GM21423 (cell line): Measurements from ENCODE around the gene CCDC80.
"Not testable (repeated sequence)": the region's sequence is repeated elsewhere in the genome, so short reads cannot be mapped to it uniquely, and the experiment has no call there.

Source experiments
- ATAC-seq: cut with Tn5 transposase; IDR thresholded peaks from one replicate; pipeline ENCODE4 v1.9.1; 2021; ENCODE audit warnings: mild to moderate bottlenecking, moderate library complexity; ENCODE audit not compliant: unreplicated experiment

The CCDC80 gene

GRCh38 chr3:112667599-112667998, 26.7 kb upstream of the CCDC80 start:
- ATAC-seq, result no peak

GRCh38 chr3:112665009-112665408, 24.1 kb upstream of the CCDC80 start:
- ATAC-seq, result not testable (repeated sequence)

DNA sequence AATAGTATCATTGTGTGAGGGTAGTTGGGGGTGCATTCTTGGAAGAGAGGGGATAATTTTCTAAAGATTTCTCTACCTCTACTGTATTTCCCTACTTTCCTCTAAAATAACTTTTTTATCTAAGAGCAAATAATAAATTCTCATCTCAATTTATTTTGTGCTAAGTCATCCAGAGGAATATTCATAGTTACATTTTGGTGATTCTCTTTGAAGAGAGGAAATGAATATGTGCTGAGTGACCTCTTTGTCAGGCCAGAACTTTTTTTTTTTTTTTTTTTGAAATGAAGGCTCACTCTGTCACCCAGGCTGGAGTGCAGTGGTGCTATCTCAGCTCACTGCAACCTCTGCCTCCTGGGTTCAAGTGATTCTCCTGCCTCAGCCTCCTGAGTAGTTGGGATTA, 15.1 kb upstream of the CCDC80 start:
- no peak for ATAC-seq

DNA sequence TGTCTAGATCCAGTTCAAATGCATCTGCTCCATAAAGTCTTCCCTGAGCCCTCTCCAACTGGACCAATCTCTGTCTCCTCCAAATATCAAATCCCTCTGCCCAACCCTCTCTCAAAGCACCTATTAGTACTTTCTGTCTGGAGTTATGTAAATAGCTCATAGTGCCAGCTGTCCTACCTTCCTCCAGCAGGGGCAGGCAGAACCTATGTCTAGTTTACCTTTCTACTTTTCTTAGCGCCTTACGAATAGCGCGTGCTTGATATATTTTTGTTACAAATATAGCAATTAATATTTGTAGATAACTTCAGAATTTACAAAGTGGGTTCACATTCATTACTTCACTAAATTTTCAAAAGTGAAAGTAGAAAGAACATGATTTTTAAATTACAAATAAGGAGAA, 14.0 kb upstream of the CCDC80 start:
- no peak for ATAC-seq

GRCh38 chr3:112654492-112654891, 13.5 kb upstream of the CCDC80 start:
- no peak for ATAC-seq

GRCh38 chr3:112653881-112654300, 12.9 kb upstream of the CCDC80 start:
- ATAC-seq, result no peak

DNA sequence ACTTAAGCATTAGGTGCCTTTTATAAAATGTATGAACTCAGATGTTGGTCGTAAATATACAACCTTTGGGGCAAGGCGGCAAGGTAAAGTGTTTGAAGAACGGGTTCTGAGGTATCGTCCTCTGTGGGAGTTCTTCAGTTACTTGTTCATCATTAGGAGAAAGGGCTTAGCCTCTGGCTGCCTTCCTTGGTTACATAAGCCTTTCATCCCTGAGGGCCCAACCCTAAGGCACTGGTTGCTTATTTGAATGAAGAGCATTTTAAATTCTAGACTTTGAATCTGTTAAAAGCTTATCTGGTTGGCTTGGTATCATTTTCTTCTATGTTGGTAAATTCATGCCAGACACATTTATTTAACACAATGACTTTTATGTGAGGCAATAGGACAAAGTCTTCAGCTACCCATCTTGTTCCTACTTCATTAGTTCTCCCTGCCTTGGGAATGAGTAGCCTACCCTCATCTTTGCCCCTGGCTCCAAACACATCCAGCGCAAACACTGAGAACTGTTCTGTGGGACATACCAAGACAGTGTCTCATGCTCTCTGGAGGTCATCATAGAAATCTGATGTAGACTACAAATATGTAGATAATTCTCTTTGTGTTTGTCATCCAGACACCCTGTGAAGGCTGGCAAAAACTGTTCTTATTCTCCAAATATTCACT, 12.4 kb upstream of the CCDC80 start:
- no peak for ATAC-seq

DNA sequence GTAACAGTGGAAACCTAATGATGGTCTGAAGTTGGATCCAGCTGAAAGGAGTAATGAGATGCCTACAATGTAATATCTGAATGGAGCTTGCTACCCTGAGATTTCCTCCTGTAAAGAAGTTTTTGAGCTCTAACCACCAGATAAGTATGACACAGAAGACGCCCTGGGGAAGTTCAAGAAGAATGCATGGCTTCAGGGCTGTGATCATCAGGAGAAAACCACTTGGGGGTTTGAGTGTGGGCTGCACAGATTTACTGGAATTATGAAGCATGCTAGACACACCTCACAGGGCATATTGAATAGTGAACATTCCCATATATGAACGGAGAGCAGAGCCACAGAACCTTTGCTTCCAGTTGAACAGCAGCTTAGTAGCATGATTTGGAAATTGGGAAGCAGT, 10.6 kb upstream of the CCDC80 start:
- no peak for ATAC-seq

GRCh38 chr3:112651071-112651470, 10.1 kb upstream of the CCDC80 start:
- no peak for ATAC-seq

DNA sequence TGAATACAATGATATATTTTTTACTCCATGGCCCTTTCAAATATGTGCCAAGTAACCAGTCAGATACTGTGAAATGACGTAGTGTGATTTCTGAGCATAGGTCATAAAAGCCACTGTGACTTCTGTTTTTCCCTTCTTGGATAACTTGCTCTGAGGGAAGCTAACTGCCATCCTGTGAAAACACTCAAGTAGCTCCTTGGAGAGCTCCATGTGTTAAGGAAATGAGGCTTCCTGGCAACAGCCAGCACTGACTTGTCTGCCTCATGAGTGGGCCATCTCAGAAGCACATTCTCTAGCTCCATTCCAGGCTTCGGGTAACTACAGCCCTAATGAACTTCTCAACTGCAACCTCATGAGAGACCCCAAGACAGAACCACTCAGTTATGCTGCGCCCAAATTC, 9.5 kb upstream of the CCDC80 start:
- ATAC-seq, result no peak

- ATAC-seq, result no peak
Observed at GRCh38 chr3:112649478-112649735, 8.5 kb upstream of the CCDC80 start.

DNA sequence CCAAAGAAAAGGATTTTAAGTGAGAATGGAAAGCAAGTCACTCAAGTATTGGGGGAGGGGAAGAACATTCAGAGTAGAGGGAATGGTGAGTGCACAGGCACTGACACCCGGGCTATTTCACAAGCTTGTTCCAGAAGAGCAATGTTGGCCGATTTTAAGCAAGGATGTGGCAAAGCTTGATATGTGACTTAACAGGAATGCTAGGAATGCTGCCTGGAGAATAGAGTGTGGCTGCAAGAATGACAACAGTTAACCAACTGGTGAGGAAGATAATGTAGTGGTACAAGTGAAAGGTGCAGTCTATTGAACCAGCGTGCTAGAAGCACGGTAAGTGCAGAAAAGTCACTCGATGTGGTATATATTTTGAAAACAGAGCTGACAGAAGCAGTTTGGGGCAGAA, 6.2 kb upstream of the CCDC80 start:
- ATAC-seq, result no peak

DNA sequence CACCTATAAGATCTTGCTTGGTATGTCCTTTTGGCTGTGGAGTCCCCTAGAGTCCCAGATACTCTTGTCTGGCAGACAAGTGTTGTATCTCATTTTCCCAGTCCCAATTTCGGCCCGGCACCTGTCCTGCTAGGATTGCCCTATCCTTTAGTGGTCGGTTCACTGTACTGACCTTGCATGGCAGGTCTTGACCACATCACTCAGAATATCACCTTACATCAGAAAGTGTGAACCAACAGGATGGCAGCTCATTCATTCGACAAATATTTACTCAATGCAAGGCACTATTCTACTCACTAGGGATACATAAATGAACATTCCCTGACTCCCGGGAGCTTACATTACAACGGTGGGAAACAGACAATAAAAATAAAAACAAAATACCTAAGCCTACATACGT, 5.7 kb upstream of the CCDC80 start:
- no peak for ATAC-seq

DNA sequence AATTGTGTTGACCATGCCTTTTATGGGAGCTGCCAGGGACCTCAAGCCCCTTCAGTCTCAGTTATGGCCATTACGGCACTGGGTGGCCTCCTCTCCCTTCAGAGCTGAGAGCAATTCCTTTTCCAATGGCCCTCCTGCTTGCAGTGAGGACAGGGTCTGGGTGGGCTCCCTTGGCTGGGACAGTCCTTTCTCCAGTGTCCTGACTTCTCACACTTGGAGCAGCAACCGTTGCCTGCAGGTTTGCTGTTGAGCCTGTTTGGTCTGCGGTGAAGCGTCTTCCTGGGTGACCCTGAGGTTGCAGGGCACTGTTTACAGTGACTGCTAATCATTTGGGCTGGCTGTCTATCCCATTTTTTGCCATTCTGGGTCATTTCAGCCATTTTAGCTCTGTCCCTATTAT, 3.5 kb upstream of the CCDC80 start:
- no peak for ATAC-seq

GRCh38 chr3:112643621-112644240, 2.8 kb upstream of the CCDC80 start:
- no peak for ATAC-seq

DNA sequence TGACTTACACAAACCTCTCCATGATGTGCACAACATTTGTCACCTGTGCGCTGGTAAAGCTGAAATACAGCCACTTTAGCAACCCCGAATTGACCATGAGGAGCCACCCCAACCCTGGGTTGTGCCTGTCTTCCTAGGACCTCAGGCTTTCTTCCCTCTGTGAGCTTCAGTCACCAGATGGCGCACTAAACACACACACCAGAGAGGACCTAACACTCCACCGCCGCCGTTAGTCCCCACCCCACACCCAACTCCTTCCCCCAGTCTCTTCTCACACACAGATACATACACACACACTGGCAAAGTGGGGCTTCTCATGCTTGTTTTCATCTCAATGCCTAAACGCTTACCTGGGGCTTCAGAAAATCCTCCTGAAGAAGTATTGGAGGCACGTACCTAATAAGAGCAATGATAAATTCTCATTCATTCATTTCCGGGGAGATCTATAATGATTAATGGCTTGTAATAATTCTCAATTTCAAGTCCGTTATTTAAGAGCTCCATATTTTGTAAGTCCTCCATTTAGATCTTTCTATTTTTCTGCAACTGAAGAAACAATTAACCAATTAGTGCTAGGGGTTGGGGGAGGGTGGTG, 2.1 kb upstream of the CCDC80 start:
- peak; percentile 90 for ATAC-seq

- ATAC-seq, result no peak
Observed at GRCh38 chr3:112640276-112640929, 540 bp downstream of the CCDC80 start.

DNA sequence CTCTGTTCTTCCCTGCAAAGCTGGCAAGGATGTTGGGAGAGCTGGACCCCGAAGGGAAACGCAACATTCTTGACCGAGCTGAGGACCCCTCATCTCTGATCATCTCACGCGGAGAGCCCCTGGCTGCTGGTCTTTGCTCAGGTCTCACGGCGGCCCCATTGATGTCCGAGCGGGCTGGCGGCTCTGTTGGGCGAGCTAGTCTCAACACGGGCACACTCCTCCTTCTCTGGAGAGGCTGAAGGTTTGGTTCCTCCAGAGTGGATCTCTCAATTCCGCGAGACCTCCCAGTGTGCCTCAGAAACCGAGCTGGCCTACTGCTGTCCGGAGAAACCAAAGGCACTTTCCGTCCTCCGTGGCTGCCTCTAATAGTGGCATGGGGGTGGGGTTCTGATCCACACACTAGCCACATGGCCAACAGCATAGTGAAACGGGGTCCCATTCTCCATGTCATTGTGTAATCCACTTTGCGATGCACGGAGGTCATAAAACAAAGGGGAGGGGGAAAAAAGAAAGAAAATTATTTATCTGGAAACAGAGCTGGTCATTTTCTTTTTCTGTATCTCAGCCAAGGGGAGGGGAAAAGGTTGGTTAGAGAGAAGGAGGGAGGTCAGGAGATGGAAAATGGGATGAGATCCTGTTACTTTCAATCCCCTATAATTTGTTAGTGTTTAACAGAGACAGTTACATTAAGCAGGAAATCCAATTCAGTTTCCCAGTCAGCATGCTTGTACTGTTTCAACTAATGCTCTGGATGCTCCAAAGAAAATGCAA, 1.3 kb downstream of the CCDC80 start:
- ATAC-seq, result no peak

GRCh38 chr3:112638327-112639020, 2.5 kb downstream of the CCDC80 start:
- ATAC-seq, result no peak

DNA sequence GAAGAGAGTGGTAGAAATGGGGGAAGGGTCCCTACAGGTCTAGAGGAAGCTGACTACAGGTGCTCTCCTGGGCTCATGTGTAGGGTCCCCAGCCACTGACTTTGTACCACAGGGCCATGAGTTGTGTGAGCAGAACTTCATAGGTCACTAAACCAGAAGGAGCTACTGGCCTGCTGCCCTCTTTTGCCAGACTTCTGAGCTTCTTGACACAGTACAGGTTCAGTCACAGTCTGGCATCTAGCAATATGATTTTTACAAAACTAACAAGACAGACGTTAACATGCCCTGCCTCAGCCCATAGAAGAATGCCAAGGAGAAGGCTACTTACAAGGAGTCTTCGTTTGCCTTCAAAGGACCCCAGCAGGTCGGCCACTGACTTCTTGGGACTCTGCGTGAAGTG, 3.2 kb downstream of the CCDC80 start:
- ATAC-seq, result no peak

DNA sequence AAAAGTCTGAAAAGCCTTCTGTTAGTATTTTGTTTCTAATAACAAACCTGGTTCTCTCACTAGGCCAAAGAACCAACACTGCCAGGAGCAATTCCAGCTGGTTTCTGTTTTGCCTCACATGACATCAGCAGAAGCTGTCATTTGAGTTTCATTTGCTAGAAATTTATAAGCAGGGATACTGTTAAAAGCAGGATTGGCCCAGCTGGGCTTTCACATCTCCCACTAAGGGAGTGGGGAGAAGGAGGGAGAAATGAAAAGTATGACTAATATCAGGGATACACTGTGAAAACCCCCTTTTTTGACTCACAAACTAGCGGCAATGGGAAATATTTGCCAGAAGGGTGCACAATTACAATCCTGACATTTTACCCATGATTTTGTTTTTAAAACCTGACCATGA, 5.3 kb downstream of the CCDC80 start:
- ATAC-seq, result no peak
